Ureter (tissue), 1 donor: Measurements from ENCODE around the gene ITPR2. TPM values are rescaled to one million over a fixed set of nuclear protein-coding genes. Genes with fewer than 3 reads are reported as not detected.

ENCODE experiments used
- DNase-seq: peaks from one replicate; pipeline ENCODE4 v3.0.0-alpha.2; 2020; ENCODE audit warnings: low spot score
- total RNA-seq: library from RNA; stranded (reverse); gene quantifications from one replicate; pipeline ENCODE4 v1.2.4, GENCODE V29; 2023
- donor health status: DM: yes; HTN: yes; CAD: no.

The ITPR2 gene
- total RNA-seq, 1 donor from 2014 or later: 35.2 TPM

GRCh38 chr12:26821212-26821701 is 11.7 kb downstream of the ITPR2 start:
- DNase-seq: no peak

- no peak for DNase-seq
Observed at GRCh38 chr12:26818636-26819035, 14.4 kb downstream of the ITPR2 start.

GRCh38 chr12:26818201-26818600 is 14.8 kb downstream of the ITPR2 start:
- DNase-seq: no peak

GRCh38 chr12:26817183-26817591 is 15.8 kb downstream of the ITPR2 start:
- no peak for DNase-seq

GRCh38 chr12:26813812-26814211 is 19.2 kb downstream of the ITPR2 start:
- DNase-seq: no peak

- DNase-seq: no peak
Observed at GRCh38 chr12:26810330-26810729, 22.7 kb downstream of the ITPR2 start.

- DNase-seq: no peak
Observed at GRCh38 chr12:26809611-26810285, 23.2 kb downstream of the ITPR2 start.

- no peak for DNase-seq
Observed at GRCh38 chr12:26808766-26809476, 24.1 kb downstream of the ITPR2 start.

- no peak for DNase-seq
Observed at GRCh38 chr12:26807292-26807691, 25.7 kb downstream of the ITPR2 start.

- DNase-seq: no peak
Observed at GRCh38 chr12:26806556-26806955, 26.4 kb downstream of the ITPR2 start.

- no peak for DNase-seq
Observed at GRCh38 chr12:26805401-26805971, 27.5 kb downstream of the ITPR2 start.

- no peak for DNase-seq
Observed at GRCh38 chr12:26803552-26803951, 29.4 kb downstream of the ITPR2 start.

- DNase-seq: no peak
Observed at GRCh38 chr12:26801486-26801885, 31.5 kb downstream of the ITPR2 start.

GRCh38 chr12:26800858-26801257 is 32.1 kb downstream of the ITPR2 start:
- no peak for DNase-seq

GRCh38 chr12:26800347-26800746 is 32.6 kb downstream of the ITPR2 start:
- no peak for DNase-seq

- no peak for DNase-seq
Observed at GRCh38 chr12:26799741-26800140, 33.3 kb downstream of the ITPR2 start.

- DNase-seq: no peak
Observed at GRCh38 chr12:26798640-26799039, 34.4 kb downstream of the ITPR2 start.

GRCh38 chr12:26798023-26798422 is 35.0 kb downstream of the ITPR2 start:
- no peak for DNase-seq

- no peak for DNase-seq
Observed at GRCh38 chr12:26795910-26796309, 37.1 kb downstream of the ITPR2 start.

GRCh38 chr12:26791301-26791791 is 41.6 kb downstream of the ITPR2 start:
- no peak for DNase-seq

GRCh38 chr12:26790645-26790994 is 42.4 kb downstream of the ITPR2 start:
- DNase-seq: no peak

GRCh38 chr12:26789731-26790644 is 43.0 kb downstream of the ITPR2 start:
- DNase-seq: no peak
